Measurements from ENCODE around the gene GASK1A. TPM values are rescaled to one million over a fixed set of nuclear protein-coding genes. Genes with fewer than 3 reads are reported as not detected.

The GASK1A gene
- 2.1 and 2.9 TPM in 2 replicates for total RNA-seq
- long read RNA-seq, partial matches to known transcripts = 0 of 2 reads
- long read RNA-seq, other reads (novel, unspliced or antisense) = 2 of 2 reads

DNA sequence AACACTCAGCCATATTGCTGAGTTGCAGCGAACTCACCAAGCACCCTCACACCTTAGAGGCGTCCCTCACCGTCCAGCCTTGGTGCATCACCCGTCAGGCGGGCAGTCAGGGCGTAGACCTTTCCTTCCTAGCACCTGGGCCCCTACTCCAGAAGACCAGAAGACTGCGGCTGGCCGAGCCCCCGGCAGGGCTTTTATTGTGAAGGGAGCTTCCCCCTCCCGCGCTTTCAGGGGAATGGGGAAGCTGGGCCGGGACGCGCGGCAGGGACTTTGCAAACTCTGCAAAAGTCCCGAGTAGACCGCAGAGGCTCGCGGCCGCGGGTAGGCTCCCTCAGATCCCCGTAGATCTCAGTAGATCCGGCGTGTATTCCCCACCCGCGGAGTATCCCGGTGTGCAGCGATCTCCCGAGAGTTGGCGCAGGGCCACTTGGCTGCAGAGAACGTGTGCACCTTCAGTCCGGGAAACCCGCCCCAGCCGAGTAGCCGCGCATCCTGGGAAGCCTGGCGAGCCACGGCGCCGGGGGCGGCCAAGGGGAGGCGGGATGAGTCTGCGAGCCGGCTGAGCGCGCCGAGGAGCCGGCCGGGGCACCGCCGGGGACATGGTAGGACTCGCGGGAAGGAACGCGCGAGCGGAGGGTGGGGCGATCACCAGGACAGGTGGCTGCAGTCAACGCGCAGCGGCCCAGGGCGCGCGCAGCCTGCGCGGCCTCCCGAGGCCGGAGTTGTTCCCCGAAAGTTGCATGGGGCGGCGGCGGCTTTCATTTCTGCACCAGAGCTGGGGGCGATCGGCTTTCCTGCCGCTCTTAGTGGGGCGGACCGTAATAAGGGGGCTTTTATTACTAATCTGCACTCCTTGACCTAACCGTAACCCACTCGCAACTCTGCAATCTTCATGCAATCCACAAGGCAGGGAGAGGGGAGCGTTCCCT, at the start of gene GASK1A:
GASK1A (plus strand) TSS at position 268 of the 929 bp plus-strand sequence; CDS start at position 600, 332 bp downstream.
- Mint-ChIP-seq H3K27me3 (ENCODE audit: low read depth) (peaks cover 66% of the 10 kb centered on the region), H3K9me3 (peaks cover 15% of the 10 kb centered on the region), H3K36me3 (ENCODE audit: low read depth) (peaks cover 16% of the 10 kb centered on the region), H3K4me1 (peaks cover 12% of the 10 kb centered on the region), H3K27ac (ENCODE audit: unreplicated experiment) (no peak within 1 kb of the TSS), H3K4me3 (peak within 1 kb of the TSS; percentile 86)
- TF ChIP-seq, protein P1, sequence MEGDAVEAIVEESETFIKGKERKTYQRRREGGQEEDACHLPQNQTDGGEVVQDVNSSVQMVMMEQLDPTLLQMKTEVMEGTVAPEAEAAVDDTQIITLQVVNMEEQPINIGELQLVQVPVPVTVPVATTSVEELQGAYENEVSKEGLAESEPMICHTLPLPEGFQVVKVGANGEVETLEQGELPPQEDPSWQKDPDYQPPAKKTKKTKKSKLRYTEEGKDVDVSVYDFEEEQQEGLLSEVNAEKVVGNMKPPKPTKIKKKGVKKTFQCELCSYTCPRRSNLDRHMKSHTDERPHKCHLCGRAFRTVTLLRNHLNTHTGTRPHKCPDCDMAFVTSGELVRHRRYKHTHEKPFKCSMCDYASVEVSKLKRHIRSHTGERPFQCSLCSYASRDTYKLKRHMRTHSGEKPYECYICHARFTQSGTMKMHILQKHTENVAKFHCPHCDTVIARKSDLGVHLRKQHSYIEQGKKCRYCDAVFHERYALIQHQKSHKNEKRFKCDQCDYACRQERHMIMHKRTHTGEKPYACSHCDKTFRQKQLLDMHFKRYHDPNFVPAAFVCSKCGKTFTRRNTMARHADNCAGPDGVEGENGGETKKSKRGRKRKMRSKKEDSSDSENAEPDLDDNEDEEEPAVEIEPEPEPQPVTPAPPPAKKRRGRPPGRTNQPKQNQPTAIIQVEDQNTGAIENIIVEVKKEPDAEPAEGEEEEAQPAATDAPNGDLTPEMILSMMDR (conservative IDR thresholded peaks at IDR 0.05) = no peak
- DNase-seq (ENCODE audit: low read depth, low spot score) = peak; percentile 40

DNA sequence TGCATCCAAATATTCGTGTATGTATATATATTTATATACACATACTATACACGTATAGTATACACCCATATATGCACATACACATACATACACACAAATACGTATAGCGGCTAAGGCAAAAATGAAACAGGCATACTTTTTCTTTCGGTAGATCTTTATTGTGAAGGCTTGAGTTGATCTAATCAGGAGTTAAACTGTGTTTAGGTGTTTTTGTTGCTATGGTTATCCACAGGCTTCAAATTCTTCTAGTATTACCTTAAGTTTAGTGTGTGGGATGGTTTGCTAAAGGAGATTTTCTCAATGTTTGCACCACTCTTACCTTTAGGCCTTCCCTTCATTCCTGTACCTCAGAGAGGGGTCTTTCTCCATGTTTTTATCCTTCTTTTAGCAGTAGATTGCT, 45.0 kb upstream of the GASK1A start:
- no peak for DNase-seq (ENCODE audit: low read depth, low spot score)
- H3K36me3 Mint-ChIP-seq (ENCODE audit: low read depth) = no peaks in the 10 kb centered on the region
- H3K9me3 Mint-ChIP-seq = no peaks in the 10 kb centered on the region
- TF ChIP-seq, protein P1 (conservative IDR thresholded peaks at IDR 0.05) = no peak
- H3K27me3 Mint-ChIP-seq (ENCODE audit: low read depth) = peaks cover 5% of the 10 kb centered on the region
- H3K27ac Mint-ChIP-seq (ENCODE audit: unreplicated experiment) = no peak overlapping the region
- H3K4me1 Mint-ChIP-seq = no peaks in the 10 kb centered on the region
- H3K4me3 Mint-ChIP-seq = no peak overlapping the region

DNA sequence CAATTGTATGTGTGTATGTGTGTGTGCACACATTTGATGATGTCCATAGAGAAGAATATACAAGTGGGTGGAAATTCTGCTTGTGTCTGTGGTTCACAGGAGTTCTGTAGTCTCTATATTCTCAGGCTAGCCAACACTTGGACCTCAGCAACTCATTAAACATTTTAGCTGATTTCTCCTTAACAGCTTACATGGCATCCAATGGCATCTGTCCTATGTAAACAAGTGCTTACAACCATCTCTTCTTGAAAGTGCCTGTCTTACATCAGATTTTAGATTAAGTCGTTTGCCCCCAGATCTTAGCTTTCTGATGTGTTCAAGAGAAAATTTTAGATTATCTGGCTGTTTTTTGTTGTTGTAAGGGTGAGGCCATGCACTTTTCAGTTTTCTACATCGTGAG, 44.2 kb upstream of the GASK1A start:
- peaks cover 4% of the 10 kb centered on the region for H3K27me3 Mint-ChIP-seq (ENCODE audit: low read depth)
- no peak for DNase-seq (ENCODE audit: low read depth, low spot score)
- TF ChIP-seq, protein P1 (conservative IDR thresholded peaks at IDR 0.05) = no peak
- no peaks in the 10 kb centered on the region for H3K9me3 Mint-ChIP-seq
- no peak overlapping the region for H3K4me3 Mint-ChIP-seq
- no peaks in the 10 kb centered on the region for H3K4me1 Mint-ChIP-seq
- H3K27ac Mint-ChIP-seq (ENCODE audit: unreplicated experiment) = no peak overlapping the region
- no peaks in the 10 kb centered on the region for H3K36me3 Mint-ChIP-seq (ENCODE audit: low read depth)

DNA sequence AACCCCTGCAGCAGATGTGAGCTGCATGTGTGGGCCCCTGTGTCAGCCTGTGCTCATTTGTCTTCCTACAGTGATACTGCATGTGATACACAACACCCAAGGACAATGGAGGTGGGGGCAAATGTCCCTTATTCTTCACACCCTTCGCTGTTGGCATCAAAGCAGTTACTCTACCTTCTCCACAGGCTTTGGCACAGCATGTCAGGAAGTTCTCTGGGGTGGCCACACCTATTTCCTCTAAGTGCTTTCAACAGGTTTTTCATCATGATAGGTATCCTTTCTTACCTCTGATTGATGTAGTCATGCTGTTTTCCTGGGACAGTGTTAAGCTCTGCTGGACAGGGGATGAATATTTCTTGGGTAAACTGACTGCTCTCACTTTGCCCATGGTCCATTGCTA, 43.6 kb upstream of the GASK1A start:
- DNase-seq (ENCODE audit: low read depth, low spot score) = no peak
- H3K4me3 Mint-ChIP-seq = no peak overlapping the region
- no peaks in the 10 kb centered on the region for H3K9me3 Mint-ChIP-seq
- TF ChIP-seq, protein P1 (conservative IDR thresholded peaks at IDR 0.05) = no peak
- H3K4me1 Mint-ChIP-seq = no peaks in the 10 kb centered on the region
- no peaks in the 10 kb centered on the region for H3K36me3 Mint-ChIP-seq (ENCODE audit: low read depth)
- no peak overlapping the region for H3K27ac Mint-ChIP-seq (ENCODE audit: unreplicated experiment)
- peaks cover 4% of the 10 kb centered on the region for H3K27me3 Mint-ChIP-seq (ENCODE audit: low read depth)

DNA sequence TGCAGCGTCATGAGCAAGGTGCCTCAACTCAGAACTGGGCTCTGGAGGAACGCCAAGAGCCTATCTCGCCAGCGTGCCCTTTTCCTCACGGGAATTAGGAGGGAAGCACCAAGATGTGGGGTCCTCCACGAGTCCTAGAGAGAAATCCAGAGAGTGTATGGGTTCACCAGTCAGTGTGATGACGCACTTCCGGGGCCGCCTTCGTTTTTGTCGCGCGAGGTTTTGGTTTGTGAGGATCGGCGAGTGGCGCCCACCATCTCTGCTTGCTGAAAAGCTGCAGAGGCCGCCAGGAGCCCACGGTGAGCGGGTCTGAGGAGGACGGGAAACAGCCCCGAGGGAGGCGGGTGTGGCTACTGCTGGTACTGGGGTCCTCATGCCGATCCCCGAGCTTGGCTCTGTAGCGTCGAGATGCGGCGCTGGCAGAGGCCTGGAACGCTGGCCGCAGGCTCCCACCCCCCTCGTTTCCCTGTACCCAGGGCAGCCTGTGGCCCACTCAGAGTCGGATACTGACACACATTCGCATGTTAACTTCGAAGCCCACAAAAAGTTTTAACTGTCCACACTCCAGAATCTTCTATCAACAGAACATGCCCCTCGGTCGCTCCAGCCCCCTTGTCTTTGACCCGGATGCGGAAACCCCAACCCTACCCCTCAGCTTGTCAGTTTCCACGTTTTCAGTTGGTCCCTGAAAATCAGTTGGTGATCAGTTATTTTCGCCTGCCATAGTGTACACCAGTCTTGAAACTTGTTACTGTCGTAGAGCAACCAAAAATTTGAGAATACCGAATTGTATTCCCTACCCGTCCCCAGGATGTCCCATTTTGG, 42.7 kb upstream of the GASK1A start:
- TF ChIP-seq, protein P1 (conservative IDR thresholded peaks at IDR 0.05) = no peak
- Mint-ChIP-seq H3K9me3 (no peaks in the 10 kb centered on the region), H3K4me1 (no peaks in the 10 kb centered on the region), H3K27ac (ENCODE audit: unreplicated experiment) (no peak overlapping the region), H3K36me3 (ENCODE audit: low read depth) (no peaks in the 10 kb centered on the region), H3K27me3 (ENCODE audit: low read depth) (peaks cover 4% of the 10 kb centered on the region), H3K4me3 (no peak overlapping the region)
- DNase-seq (ENCODE audit: low read depth, low spot score) = no peak

Measured in neural crest cell (in vitro differentiated cells).